Neural progenitor cell (in vitro differentiated cells): ENCODE measurements around the gene EIF6. TPM values are rescaled to one million over a fixed set of nuclear protein-coding genes. Genes with fewer than 3 reads are reported as not detected.

ENCODE experiments used
- DNase-seq: peaks from one replicate; pipeline ENCODE4 v3.0.0-alpha.2; 2016; ENCODE audit warnings: low spot score
- H2AFZ ChIP-seq: fragments of 200-600 bp; sonication (generic); replicated peaks from 2 replicates; pipeline ENCODE4 v1.6.1; 2016; ENCODE audit warnings: antibody characterized with exemption
- H3F3A ChIP-seq: fragments of 200-600 bp; sonication (generic); 2 replicates; pipeline ENCODE4 v1.6.1; 2016; ENCODE audit warnings: antibody characterized with exemption, low read depth
- H3K27ac ChIP-seq: fragments of 200-600 bp; sonication (generic); 2 replicates; pipeline ENCODE4 v1.5.1; 2016; ENCODE audit warnings: mild to moderate bottlenecking
- H3K27me3 ChIP-seq: fragments of 200-600 bp; sonication (generic); 2 replicates; pipeline ENCODE4 v1.6.1; 2016; ENCODE audit warnings: mild to moderate bottlenecking, moderate library complexity
- H3K36me3 ChIP-seq: fragments of 200-600 bp; sonication (generic); 2 replicates; pipeline ENCODE4 v1.5.1; 2016
- H3K4me1 ChIP-seq: fragments of 200-600 bp; sonication (generic); 2 replicates; pipeline ENCODE4 v1.6.1; 2016; ENCODE audit warnings: mixed run types
- H3K4me2 ChIP-seq: fragments of 200-600 bp; sonication (generic); 2 replicates; pipeline ENCODE4 v1.6.1; 2016
- H3K4me3 ChIP-seq: fragments of 200-600 bp; sonication (generic); 2 replicates; pipeline ENCODE4 v1.5.1; 2016
- H3K79me2 ChIP-seq: fragments of 200-600 bp; sonication (generic); 2 replicates; pipeline ENCODE4 v1.6.1; 2016; ENCODE audit warnings: low read depth
- H3K9ac ChIP-seq: fragments of 200-600 bp; sonication (generic); 2 replicates; pipeline ENCODE4 v1.6.1; 2016
- H3K9me3 ChIP-seq: fragments of 200-600 bp; sonication (generic); 2 replicates; pipeline ENCODE4 v1.5.1; 2016; ENCODE audit warnings: low read depth
- H4K20me1 ChIP-seq: fragments of 200-600 bp; sonication (generic); 2 replicates; pipeline ENCODE4 v1.6.1; 2016; ENCODE audit warnings: low read depth
- H3K27ac Mint-ChIP-seq: 3 replicates; pipeline ENCODE4 v1.8.0; 2021; ENCODE audit warnings: mixed read lengths
- H3K27me3 Mint-ChIP-seq: 2 replicates; pipeline ENCODE4 v1.8.0; 2022; ENCODE audit warnings: low read depth, mild to moderate bottlenecking, inconsistent platforms, moderate library complexity, mixed read lengths; ENCODE audit not compliant: insufficient read depth
- H3K36me3 Mint-ChIP-seq: 3 replicates; pipeline ENCODE4 v1.8.0; 2021; ENCODE audit warnings: mixed read lengths
- H3K4me1 Mint-ChIP-seq: 3 replicates; pipeline ENCODE4 v1.8.0; 2021; ENCODE audit warnings: mixed read lengths
- H3K4me3 Mint-ChIP-seq: 3 replicates; pipeline ENCODE4 v1.8.0; 2021; ENCODE audit warnings: mild to moderate bottlenecking, moderate library complexity, mixed read lengths
- H3K9me3 Mint-ChIP-seq: 3 replicates; pipeline ENCODE4 v1.8.0; 2020; ENCODE audit warnings: mixed read lengths
- CTCF ChIP-seq: fragments of 200-600 bp; sonication (generic); IDR thresholded peaks from 2 replicates; pipeline ENCODE4 v1.5.1; 2017; ENCODE audit warnings: antibody characterized with exemption, mild to moderate bottlenecking
- EZH2 ChIP-seq: fragments of 200-600 bp; sonication (generic); IDR thresholded peaks from 2 replicates; pipeline ENCODE4 v1.6.1; 2017; ENCODE audit warnings: antibody characterized with exemption, mild to moderate bottlenecking, moderate library complexity
- EZH2phosphoT487 ChIP-seq: fragments of 200-600 bp; sonication (generic); IDR thresholded peaks from 2 replicates; pipeline ENCODE4 v1.6.1; 2017; ENCODE audit warnings: antibody characterized with exemption
- total RNA-seq: library from RNA; depleted of rRNA; stranded (reverse); fragments of >200 nt; gene quantifications from 2 replicates; pipeline ENCODE4 v1.2.3, GENCODE V29; 2015; ENCODE audit warnings: low replicate concordance

Gene EIF6
- total RNA-seq, 1 donor from 2014 or later = 47.5 TPM

- peak overlapping the region; percentile 98 for H3K27ac Mint-ChIP-seq
- Histone ChIP-seq H3K9me3 (no peaks in the 10 kb centered on the region), H3K27ac (peak overlapping the region; percentile 72), H3K4me3 (peak overlapping the region; percentile 79), H3F3A (peaks cover 30% of the 10 kb centered on the region), H4K20me1 (no peaks in the 10 kb centered on the region), H3K27me3 (no peaks in the 10 kb centered on the region), H3K4me2 (peak overlapping the region; percentile 96), H2AFZ (no peak overlapping the region), H3K4me1 (no peaks in the 10 kb centered on the region), H3K9ac (peak overlapping the region; percentile 70), H3K36me3 (no peaks in the 10 kb centered on the region), H3K79me2 (peaks cover 20% of the 10 kb centered on the region)
- no peak for DNase-seq
- peaks cover 16% of the 10 kb centered on the region for H3K4me1 Mint-ChIP-seq
- H3K4me3 Mint-ChIP-seq = peak overlapping the region; percentile 97
- TF ChIP-seq EZH2 = no peak
- TF ChIP-seq EZH2phosphoT487 = no peak
- no peak for TF ChIP-seq CTCF
- H3K36me3 Mint-ChIP-seq = peaks cover 23% of the 10 kb centered on the region
- peaks cover 4% of the 10 kb centered on the region for H3K27me3 Mint-ChIP-seq
- no peaks in the 10 kb centered on the region for H3K9me3 Mint-ChIP-seq
Observed at GRCh38 chr20:35277127-35277526, 7.4 kb downstream of the EIF6 start.

DNA sequence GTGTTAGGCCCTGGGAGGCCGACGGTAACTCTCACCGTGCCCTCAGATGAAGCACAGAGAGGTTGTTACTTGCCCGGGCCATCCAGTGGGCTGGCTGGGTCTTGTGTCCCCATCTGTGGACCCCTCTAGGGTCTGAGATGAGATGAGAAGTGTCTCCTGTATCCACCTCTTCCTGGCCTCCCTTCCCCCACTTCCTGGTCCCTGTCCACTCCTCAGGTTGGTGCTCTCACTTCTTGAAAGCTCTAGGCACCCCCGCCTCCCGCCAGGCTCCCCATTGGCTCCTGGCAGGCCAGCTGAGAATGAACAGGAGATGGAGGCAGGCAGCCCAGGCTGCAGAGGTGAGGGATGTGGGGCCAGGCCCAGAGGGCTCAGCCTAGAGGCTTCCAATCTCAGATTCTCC is 8.2 kb downstream of the EIF6 start:
- no peak for DNase-seq
- H3K79me2 ChIP-seq = peaks cover 13% of the 10 kb centered on the region
- no peak overlapping the region for H3K9ac ChIP-seq
- H3K36me3 Mint-ChIP-seq = peaks cover 19% of the 10 kb centered on the region
- no peak for TF ChIP-seq EZH2phosphoT487
- no peak for TF ChIP-seq CTCF
- TF ChIP-seq EZH2 = no peak
- no peaks in the 10 kb centered on the region for H4K20me1 ChIP-seq
- peaks cover 30% of the 10 kb centered on the region for H3F3A ChIP-seq
- H3K36me3 ChIP-seq = no peaks in the 10 kb centered on the region
- no peaks in the 10 kb centered on the region for H3K4me1 ChIP-seq
- H3K4me2 ChIP-seq = peak overlapping the region; percentile 96
- H2AFZ ChIP-seq = no peak overlapping the region
- H3K27ac ChIP-seq = no peak overlapping the region
- H3K27me3 Mint-ChIP-seq = peaks cover 4% of the 10 kb centered on the region
- no peaks in the 10 kb centered on the region for H3K9me3 Mint-ChIP-seq
- H3K4me3 Mint-ChIP-seq = peak overlapping the region; percentile 97
- no peaks in the 10 kb centered on the region for H3K9me3 ChIP-seq
- peaks cover 15% of the 10 kb centered on the region for H3K4me1 Mint-ChIP-seq
- H3K27ac Mint-ChIP-seq = no peak overlapping the region
- H3K27me3 ChIP-seq = no peaks in the 10 kb centered on the region
- no peak overlapping the region for H3K4me3 ChIP-seq

- Mint-ChIP-seq H3K27me3 (peaks cover 4% of the 10 kb centered on the region), H3K9me3 (no peaks in the 10 kb centered on the region), H3K4me3 (peak overlapping the region; percentile 41), H3K4me1 (peaks cover 15% of the 10 kb centered on the region), H3K36me3 (peaks cover 19% of the 10 kb centered on the region), H3K27ac (no peak overlapping the region)
- no peaks in the 10 kb centered on the region for H3K9me3 ChIP-seq
- TF ChIP-seq CTCF (no peak), EZH2phosphoT487 (no peak), EZH2 (no peak)
- H3K27ac ChIP-seq = no peak overlapping the region
- no peaks in the 10 kb centered on the region for H4K20me1 ChIP-seq
- H3K79me2 ChIP-seq = peaks cover 10% of the 10 kb centered on the region
- no peaks in the 10 kb centered on the region for H3K27me3 ChIP-seq
- H2AFZ ChIP-seq = no peak overlapping the region
- H3F3A ChIP-seq = peaks cover 30% of the 10 kb centered on the region
- DNase-seq = no peak
- no peak overlapping the region for H3K4me2 ChIP-seq
- H3K4me3 ChIP-seq = no peak overlapping the region
- H3K36me3 ChIP-seq = no peaks in the 10 kb centered on the region
- H3K4me1 ChIP-seq = no peaks in the 10 kb centered on the region
- no peak overlapping the region for H3K9ac ChIP-seq
Observed at GRCh38 chr20:35275741-35276251, 8.8 kb downstream of the EIF6 start.
